Stimulated activated naive B cell treated with anti-CD40 and anti-IgM and Interleukin-4, amounts not matched to agents 10 μg/mL and 1 μg/mL and 100 μg/mL, for 72 hours (primary cell): ENCODE measurements around the gene LGALS8.
"Not testable (repeated sequence)": the region's sequence is repeated elsewhere in the genome, so short reads cannot be mapped to it uniquely, and the experiment has no call there.

Source experiments
- ATAC-seq, 2 donors: fragments of 150-1000 bp; cut with Tn5 transposase; replicated peaks; 2 replicates each; pipeline ENCODE4 v1.10.0; 2021; ENCODE audit warnings: moderate library complexity in 1 of 2
- DNase-seq: peaks from one replicate; pipeline ENCODE4 v3.0.0; 2021
- H3K27ac Mint-ChIP-seq: one replicate; pipeline ENCODE4 v1.8.0; 2022; ENCODE audit warnings: mild to moderate bottlenecking, mixed read lengths
- H3K27me3 Mint-ChIP-seq, 2 donors: one replicate each; pipeline ENCODE4 v1.8.0; 2022; ENCODE audit warnings: mixed read lengths in 2 of 2
- H3K36me3 Mint-ChIP-seq, 2 donors: one replicate each; pipeline ENCODE4 v1.8.0; 2022; ENCODE audit warnings: mixed read lengths in 2 of 2, mild to moderate bottlenecking in 1 of 2
- H3K4me1 Mint-ChIP-seq, 2 donors: one replicate each; pipeline ENCODE4 v1.8.0; 2022; ENCODE audit warnings: mixed read lengths in 2 of 2, mild to moderate bottlenecking in 1 of 2
- H3K4me3 Mint-ChIP-seq, 2 donors: one replicate each; pipeline ENCODE4 v1.8.0; 2022; ENCODE audit warnings: mild to moderate bottlenecking in 2 of 2, mixed read lengths in 2 of 2, moderate library complexity in 1 of 2
- H3K9me3 Mint-ChIP-seq, 2 donors: one replicate each; pipeline ENCODE4 v1.8.0; 2022; ENCODE audit warnings: mixed read lengths in 2 of 2, mild to moderate bottlenecking in 1 of 2

LGALS8 gene

GRCh38 chr1:236501093-236501492, 22.7 kb upstream of the LGALS8 start:
- no peaks in the 10 kb centered on the region for H3K36me3 Mint-ChIP-seq
- peaks cover 9 to 13% of the 10 kb centered on the region in 2 donors for H3K4me1 Mint-ChIP-seq
- H3K27ac Mint-ChIP-seq, result no peak overlapping the region
- ATAC-seq, result no peak
- no peak overlapping the region for H3K4me3 Mint-ChIP-seq
- no peaks in the 10 kb centered on the region for H3K9me3 Mint-ChIP-seq
- H3K27me3 Mint-ChIP-seq, result peaks cover 10 to 17% of the 10 kb centered on the region in 2 donors
- DNase-seq, result no peak

GRCh38 chr1:236502579-236502971, 21.2 kb upstream of the LGALS8 start:
- H3K27me3 Mint-ChIP-seq, result peaks cover 3 to 10% of the 10 kb centered on the region in 2 donors
- no peaks in the 10 kb centered on the region for H3K36me3 Mint-ChIP-seq
- H3K27ac Mint-ChIP-seq, result no peak overlapping the region
- H3K9me3 Mint-ChIP-seq, result no peaks in the 10 kb centered on the region
- no peak for DNase-seq
- peaks cover 9 to 13% of the 10 kb centered on the region in 2 donors for H3K4me1 Mint-ChIP-seq
- no peak for ATAC-seq
- H3K4me3 Mint-ChIP-seq, result peak overlapping the region; percentile 8 to 46

- peaks cover 9 to 13% of the 10 kb centered on the region in 2 donors for H3K4me1 Mint-ChIP-seq
- H3K4me3 Mint-ChIP-seq, result peak overlapping the region; percentile 46 to 55
- peak; percentile 31 for DNase-seq
- H3K27me3 Mint-ChIP-seq, result peaks cover 3 to 10% of the 10 kb centered on the region in 2 donors
- H3K9me3 Mint-ChIP-seq, result no peaks in the 10 kb centered on the region
- peak overlapping the region; percentile 56 for H3K27ac Mint-ChIP-seq
- no peaks in the 10 kb centered on the region for H3K36me3 Mint-ChIP-seq
- ATAC-seq, result peak; percentile 67
These were observed 20.7 kb upstream of the LGALS8 start for GRCh38 chr1:236502972-236503639.

GRCh38 chr1:236504338-236504737, 19.4 kb upstream of the LGALS8 start:
- H3K4me1 Mint-ChIP-seq, result peaks cover 12 to 19% of the 10 kb centered on the region in 2 donors
- H3K36me3 Mint-ChIP-seq, H3K27me3 Mint-ChIP-seq, DNase-seq, H3K27ac Mint-ChIP-seq, H3K9me3 Mint-ChIP-seq, ATAC-seq, H3K4me3 Mint-ChIP-seq: not testable (repeated sequence)

- Mint-ChIP-seq H3K4me1 (peaks cover 12 to 19% of the 10 kb centered on the region in 2 donors), H3K27me3 (peaks cover 7 to 15% of the 10 kb centered on the region in 2 donors), H3K9me3 (no peaks in the 10 kb centered on the region), H3K27ac (no peak overlapping the region), H3K4me3 (no peak overlapping the region), H3K36me3 (no peaks in the 10 kb centered on the region)
- ATAC-seq (no peak), DNase-seq (no peak)
These were observed 16.6 kb upstream of the LGALS8 start for GRCh38 chr1:236507022-236507700.

GRCh38 chr1:236508593-236509027, 15.2 kb upstream of the LGALS8 start:
- Mint-ChIP-seq H3K4me3 (no peak overlapping the region), H3K27me3 (peaks cover 6 to 7% of the 10 kb centered on the region in 2 donors)
- ATAC-seq, result no peak

GRCh38 chr1:236509203-236509602, 14.6 kb upstream of the LGALS8 start:
- Mint-ChIP-seq H3K36me3 (no peaks in the 10 kb centered on the region), H3K9me3 (no peaks in the 10 kb centered on the region), H3K4me3 (no peak overlapping the region), H3K27me3 (peaks cover 6 to 7% of the 10 kb centered on the region in 2 donors), H3K27ac (no peak overlapping the region), H3K4me1 (peaks cover 3 to 7% of the 10 kb centered on the region in 2 donors)
- ATAC-seq (no peak), DNase-seq (no peak)

More at GRCh38 chr1:236508593-236509027, 15.2 kb upstream of the LGALS8 start:
- Mint-ChIP-seq H3K27ac (no peak overlapping the region), H3K36me3 (no peaks in the 10 kb centered on the region), H3K4me1 (peaks cover 3 to 7% of the 10 kb centered on the region in 2 donors), H3K9me3 (no peaks in the 10 kb centered on the region)
- DNase-seq, result no peak

- no peaks in the 10 kb centered on the region for H3K36me3 Mint-ChIP-seq
- peaks cover 3 to 7% of the 10 kb centered on the region in 2 donors for H3K4me1 Mint-ChIP-seq
- no peak overlapping the region for H3K4me3 Mint-ChIP-seq
- no peaks in the 10 kb centered on the region for H3K9me3 Mint-ChIP-seq
- H3K27me3 Mint-ChIP-seq, result peaks cover 6 to 7% of the 10 kb centered on the region in 2 donors
- DNase-seq (no peak), ATAC-seq (no peak)
- no peak overlapping the region for H3K27ac Mint-ChIP-seq
These were observed 14.0 kb upstream of the LGALS8 start for GRCh38 chr1:236509647-236510401.

GRCh38 chr1:236511735-236512418, 11.9 kb upstream of the LGALS8 start:
- Mint-ChIP-seq H3K27me3 (peaks cover 4 to 6% of the 10 kb centered on the region in 2 donors), H3K36me3 (no peaks in the 10 kb centered on the region), H3K4me3 (no peak overlapping the region), H3K9me3 (no peaks in the 10 kb centered on the region), H3K27ac (no peak overlapping the region), H3K4me1 (peaks cover 3 to 7% of the 10 kb centered on the region in 2 donors)
- DNase-seq, result no peak
- no peak for ATAC-seq

GRCh38 chr1:236514703-236515442, 8.9 kb upstream of the LGALS8 start:
- Mint-ChIP-seq H3K4me3 (no peak overlapping the region), H3K36me3 (no peaks in the 10 kb centered on the region), H3K9me3 (no peaks in the 10 kb centered on the region), H3K27ac (no peak overlapping the region), H3K27me3 (peaks cover 0 to 6% of the 10 kb centered on the region in 2 donors), H3K4me1 (no peaks in the 10 kb centered on the region)
- ATAC-seq (no peak), DNase-seq (no peak)

GRCh38 chr1:236515443-236515958, 8.3 kb upstream of the LGALS8 start:
- Mint-ChIP-seq H3K36me3 (no peaks in the 10 kb centered on the region), H3K4me3 (no peak overlapping the region), H3K27me3 (peaks cover 0 to 3% of the 10 kb centered on the region in 2 donors), H3K4me1 (no peaks in the 10 kb centered on the region), H3K27ac (no peak overlapping the region), H3K9me3 (no peaks in the 10 kb centered on the region)
- no peak for DNase-seq
- ATAC-seq, result no peak

- Mint-ChIP-seq H3K9me3 (no peaks in the 10 kb centered on the region), H3K27ac (no peak overlapping the region), H3K4me1 (no peaks in the 10 kb centered on the region), H3K27me3 (no peaks in the 10 kb centered on the region), H3K4me3 (no peak overlapping the region), H3K36me3 (no peaks in the 10 kb centered on the region)
- DNase-seq (no peak), ATAC-seq (no peak)
These were observed 6.7 kb upstream of the LGALS8 start for GRCh38 chr1:236516929-236517704.

- Mint-ChIP-seq H3K9me3 (no peaks in the 10 kb centered on the region), H3K4me1 (peaks cover 0 to 5% of the 10 kb centered on the region in 2 donors), H3K4me3 (no peak overlapping the region), H3K27me3 (no peaks in the 10 kb centered on the region), H3K27ac (no peak overlapping the region), H3K36me3 (no peaks in the 10 kb centered on the region)
- DNase-seq, result no peak
- ATAC-seq, result no peak
These were observed 5.5 kb upstream of the LGALS8 start for GRCh38 chr1:236518322-236518721.
